ENCODE measurements around the gene SCAMP3.

DNA sequence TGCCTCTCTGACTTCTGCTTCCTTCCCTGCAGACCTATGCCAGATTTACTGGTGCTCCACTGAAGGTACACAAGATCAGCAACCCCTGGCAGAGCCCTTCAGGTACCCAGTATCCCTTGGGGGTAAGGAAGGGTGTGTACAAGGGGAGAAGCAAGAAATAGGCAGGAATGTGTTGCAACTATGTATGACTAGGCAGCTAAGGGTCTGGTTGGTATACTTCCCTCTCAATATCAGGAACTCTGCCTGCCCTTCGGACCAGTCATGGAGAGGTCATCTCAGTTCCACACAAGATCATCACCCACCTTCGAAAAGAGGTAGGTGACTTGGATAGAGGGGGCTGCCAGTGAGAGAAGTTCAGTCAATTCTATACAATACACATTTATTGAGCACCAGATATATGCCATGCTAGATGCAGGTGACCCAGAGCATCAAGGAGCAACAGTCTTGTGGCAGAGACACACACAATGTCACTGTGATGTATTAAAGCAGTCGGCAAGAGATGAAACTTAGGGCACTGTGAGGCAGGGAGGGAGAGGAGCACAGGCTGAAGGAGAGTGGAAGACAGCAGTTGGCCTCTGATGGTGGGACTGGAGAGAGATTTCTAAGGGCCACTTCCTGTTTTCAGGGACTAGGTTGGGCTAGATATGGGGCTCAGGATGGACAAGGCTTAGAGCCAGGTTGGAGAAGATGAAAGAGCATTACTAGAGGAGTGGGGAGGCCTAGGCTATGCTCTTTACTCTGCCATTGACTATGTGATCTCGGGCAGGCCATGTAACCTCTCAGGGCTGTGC lies 51.7 kb downstream of the SCAMP3 start:
- TF ChIP-seq, protein P1, sequence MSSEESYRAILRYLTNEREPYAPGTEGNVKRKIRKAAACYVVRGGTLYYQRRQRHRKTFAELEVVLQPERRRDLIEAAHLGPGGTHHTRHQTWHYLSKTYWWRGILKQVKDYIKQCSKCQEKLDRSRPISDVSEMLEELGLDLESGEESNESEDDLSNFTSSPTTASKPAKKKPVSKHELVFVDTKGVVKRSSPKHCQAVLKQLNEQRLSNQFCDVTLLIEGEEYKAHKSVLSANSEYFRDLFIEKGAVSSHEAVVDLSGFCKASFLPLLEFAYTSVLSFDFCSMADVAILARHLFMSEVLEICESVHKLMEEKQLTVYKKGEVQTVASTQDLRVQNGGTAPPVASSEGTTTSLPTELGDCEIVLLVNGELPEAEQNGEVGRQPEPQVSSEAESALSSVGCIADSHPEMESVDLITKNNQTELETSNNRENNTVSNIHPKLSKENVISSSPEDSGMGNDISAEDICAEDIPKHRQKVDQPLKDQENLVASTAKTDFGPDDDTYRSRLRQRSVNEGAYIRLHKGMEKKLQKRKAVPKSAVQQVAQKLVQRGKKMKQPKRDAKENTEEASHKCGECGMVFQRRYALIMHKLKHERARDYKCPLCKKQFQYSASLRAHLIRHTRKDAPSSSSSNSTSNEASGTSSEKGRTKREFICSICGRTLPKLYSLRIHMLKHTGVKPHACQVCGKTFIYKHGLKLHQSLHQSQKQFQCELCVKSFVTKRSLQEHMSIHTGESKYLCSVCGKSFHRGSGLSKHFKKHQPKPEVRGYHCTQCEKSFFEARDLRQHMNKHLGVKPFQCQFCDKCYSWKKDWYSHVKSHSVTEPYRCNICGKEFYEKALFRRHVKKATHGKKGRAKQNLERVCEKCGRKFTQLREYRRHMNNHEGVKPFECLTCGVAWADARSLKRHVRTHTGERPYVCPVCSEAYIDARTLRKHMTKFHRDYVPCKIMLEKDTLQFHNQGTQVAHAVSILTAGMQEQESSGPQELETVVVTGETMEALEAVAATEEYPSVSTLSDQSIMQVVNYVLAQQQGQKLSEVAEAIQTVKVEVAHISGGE (CRISPR knock-in tag; IDR thresholded peaks at IDR 0.05), result no peak
- TF ChIP-seq POLR2AphosphoS5 (IDR thresholded peaks at IDR 0.05; ENCODE audit: low read length), result no peak

All from GM12878 (cell line).